Skin epidermis (tissue), 12 donors: ENCODE data around the gene CLEC3B.
"Not testable (repeated sequence)": the region's sequence is repeated elsewhere in the genome, so short reads cannot be mapped to it uniquely, and the experiment has no call there.

Experiments used
- H3K27ac ChIP-seq, 21 experiments: fragments of 200-600 bp; sonication (generic) in 11 of 21; one replicate each; pipeline ENCODE4 v1.5.0; 2020; ENCODE audit warnings: mild to moderate bottlenecking in 3 of 21, inconsistent platforms in 2 of 21, moderate library complexity in 2 of 21
- H3K4me3 ChIP-seq, 7 experiments: fragments of 200-600 bp; sonication (generic) in 2 of 7; one replicate each; pipeline ENCODE4 v1.5.0; 2020; ENCODE audit warnings: inconsistent platforms in 2 of 7, mild to moderate bottlenecking in 2 of 7, moderate library complexity in 1 of 7

The CLEC3B gene

DNA sequence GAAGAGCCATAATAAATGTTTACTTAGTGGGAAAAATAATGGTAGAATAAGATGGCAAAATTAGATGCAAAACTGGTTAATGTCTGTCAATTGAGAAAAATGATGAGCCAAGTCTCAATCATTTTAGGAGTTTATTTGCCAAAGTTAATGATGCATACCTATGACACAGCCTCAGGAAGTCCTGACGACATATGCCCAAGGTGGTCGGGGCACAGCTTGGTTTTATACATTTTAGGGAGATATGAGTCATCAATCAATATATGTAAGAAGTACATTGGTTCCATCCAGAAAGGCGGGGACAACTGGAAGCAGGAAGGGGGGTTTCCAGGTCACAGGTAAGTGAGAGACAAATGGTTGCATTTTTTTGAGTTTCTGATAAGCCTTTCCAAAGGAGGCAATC lies 31.5 kb downstream of the CLEC3B start:
- Histone ChIP-seq H3K4me3 (no peak overlapping the region), H3K27ac (peak overlapping the region in 2 of 21 experiments; percentile 52)

DNA sequence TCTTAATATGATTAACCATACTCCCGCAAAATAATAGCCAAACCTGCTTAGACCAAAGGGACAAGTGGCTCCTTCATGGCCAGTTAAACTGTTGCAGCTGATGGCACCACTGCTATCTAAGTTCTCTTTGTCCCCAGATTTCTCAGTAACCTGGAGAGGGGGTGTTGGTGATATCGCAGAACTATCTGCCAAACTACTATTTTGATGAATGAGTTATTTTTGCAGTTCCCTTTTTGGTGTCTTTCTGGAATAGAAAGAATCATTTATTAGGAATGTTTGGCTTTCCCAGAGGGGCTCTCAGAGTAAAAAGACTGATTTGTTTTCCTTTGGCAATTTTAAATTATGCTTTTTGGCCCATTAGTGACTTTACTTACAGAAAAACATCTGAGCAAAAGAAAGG lies 33.0 kb downstream of the CLEC3B start:
- H3K4me3 ChIP-seq: no peak overlapping the region
- peak overlapping the region in 1 of 21 experiments; percentile 34 for H3K27ac ChIP-seq

DNA sequence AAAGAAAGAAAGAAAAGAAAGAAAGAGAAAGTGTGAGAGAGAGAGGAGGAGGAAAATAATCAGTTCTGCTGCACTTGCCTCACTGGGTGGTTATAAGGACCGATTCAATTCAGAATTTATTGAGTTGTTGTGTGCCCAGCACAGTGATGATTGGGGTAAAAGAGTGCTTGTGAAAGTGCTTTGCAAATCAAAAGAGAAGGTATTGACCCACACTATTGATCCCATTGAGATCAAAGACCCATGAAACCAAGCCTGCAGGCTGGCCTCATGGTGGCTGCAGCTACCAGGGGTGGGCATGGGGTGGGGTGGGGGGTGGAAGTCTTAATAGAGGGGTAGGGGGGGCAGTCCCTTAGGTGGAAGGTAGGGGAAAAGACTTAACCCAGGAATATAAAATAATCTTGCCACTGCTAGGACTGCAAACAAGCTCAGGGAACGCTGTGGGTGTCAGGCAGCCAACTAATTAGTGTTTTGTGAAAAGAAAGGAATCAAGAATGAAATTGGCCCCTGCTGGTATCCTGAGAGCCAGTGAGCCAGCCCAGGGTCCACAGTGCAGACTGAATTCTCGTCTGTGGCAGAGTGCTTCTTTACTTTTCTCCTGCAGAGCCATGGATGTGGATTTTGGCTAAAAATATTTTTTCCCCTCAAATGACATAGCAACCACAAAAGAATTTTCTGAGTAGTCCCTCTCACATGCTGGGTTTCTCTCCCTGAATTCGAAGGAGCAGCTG lies 34.2 kb downstream of the CLEC3B start:
- Histone ChIP-seq H3K4me3 (no peak overlapping the region), H3K27ac (peak overlapping the region in 6 of 21 experiments; percentile 0 to 78 (median 40))

DNA sequence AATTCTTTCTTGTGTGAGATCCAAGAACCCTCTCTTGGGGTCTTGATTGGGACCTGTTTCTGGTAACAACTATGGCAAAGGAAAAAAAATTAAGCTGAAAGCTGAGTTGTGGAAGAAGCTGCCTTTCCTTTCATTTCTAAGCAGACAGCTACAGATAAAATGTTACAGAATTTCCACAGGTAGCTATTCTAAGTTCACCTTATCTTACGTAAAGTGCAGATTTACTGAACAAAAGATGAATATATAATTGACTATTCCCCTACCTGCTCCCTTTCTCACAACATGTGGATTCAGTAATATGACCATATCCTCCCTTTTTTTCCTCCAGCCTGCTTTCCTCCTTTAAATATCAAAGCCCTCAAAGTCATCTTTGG lies 36.6 kb downstream of the CLEC3B start:
- H3K27ac ChIP-seq: peak overlapping the region in 13 of 21 experiments; percentile 7 to 83 (median 34)

DNA sequence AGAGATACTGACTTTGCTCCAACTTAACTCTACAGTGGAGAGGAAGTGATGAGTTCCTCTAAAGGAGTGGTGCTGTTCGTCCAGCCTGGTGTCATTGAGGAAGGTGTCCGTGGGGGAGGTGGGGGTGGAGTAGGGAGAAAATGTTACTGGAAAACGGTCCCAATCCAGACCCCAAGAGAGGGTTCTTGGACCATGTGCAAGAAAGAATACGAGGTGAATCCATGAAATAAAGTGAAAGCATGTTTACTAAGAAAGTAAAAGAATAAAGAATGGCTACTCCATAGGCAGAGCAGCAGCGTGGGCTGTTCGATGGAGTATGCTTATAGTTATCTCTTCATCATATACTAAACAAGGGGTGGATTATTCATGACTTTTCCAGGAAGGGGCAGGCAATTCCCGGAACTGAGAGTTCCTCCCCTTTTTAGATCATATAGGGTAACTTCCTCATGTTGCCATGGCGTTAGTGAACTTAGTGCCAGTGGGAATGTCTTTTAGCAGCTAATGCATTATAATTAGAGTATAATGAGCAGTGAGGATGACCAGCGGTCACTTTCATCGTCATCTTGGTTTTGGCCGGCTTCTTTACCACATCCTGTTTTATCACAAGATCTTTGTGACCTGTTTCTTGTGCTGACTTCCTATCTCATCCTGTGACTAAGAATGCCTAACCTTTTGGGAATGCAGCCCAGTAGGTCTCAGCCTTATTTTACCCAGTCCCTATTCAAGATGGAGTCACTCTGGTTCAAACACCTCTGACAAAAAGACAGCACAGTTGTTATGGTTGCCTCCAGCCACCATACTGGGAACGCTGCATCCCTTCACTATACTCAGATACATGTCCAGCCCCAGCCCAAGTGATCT lies 38.6 kb downstream of the CLEC3B start:
- H3K4me3 ChIP-seq: no peak overlapping the region
- peak overlapping the region in 18 of 21 experiments; percentile 12 to 83 (median 62) for H3K27ac ChIP-seq

More for the DNA sequence above, 36.6 kb downstream of the CLEC3B start:
- H3K4me3 ChIP-seq: no peak overlapping the region

DNA sequence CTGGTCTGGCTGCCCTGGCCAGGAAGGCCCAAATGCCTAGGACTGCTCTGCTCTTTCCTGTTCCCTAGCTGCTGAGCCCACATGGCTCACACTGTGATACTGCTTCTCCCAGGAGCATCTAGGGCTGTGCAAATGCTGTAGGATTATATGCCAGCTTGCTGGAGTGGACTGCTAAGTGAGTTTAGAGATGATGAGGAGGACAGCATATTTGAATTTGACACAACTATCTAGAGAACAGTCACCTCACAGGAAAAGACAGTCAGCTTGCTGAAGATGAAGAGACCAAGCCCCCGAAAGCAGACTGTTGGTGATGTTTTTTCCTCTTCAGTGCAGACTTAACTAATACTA lies 39.2 kb downstream of the CLEC3B start:
- no peak overlapping the region for H3K4me3 ChIP-seq
- H3K27ac ChIP-seq: peak overlapping the region in 17 of 21 experiments; percentile 19 to 83 (median 62)

DNA sequence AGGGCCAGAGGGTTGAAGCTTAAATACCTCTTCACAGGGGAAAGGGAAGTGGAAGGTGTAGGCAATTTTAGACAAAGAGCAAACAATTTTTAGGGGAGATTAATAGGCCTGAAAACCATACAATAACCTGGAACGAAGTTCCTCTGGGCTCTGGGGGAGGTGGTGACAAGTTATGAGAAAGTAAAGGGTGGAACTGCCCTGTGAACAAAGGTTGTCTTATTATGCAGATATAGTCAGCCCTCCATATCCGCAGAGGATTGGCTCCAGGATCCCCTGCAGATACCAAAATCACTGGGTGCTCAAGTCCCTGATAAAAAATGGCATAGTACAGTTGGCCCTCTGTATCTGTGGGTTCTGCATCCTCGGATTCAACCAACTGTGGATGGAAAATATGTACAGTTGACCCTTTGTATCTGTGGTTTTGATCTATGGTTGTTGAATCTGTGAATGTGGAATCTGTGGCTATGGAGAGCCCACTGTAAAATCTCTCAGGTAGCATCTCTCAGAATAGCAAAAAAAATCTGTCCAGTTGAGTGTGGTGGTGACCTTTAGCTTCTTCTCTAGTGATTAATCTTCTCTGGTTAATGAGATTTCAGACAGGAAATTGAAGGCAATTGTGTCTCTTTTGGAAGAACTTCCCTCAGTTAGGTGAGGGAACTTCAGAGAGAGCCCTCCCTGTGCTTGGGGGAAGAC lies 40.2 kb downstream of the CLEC3B start:
- no peak overlapping the region for H3K4me3 ChIP-seq
- peak overlapping the region in 2 of 21 experiments; percentile 80 to 83 for H3K27ac ChIP-seq

DNA sequence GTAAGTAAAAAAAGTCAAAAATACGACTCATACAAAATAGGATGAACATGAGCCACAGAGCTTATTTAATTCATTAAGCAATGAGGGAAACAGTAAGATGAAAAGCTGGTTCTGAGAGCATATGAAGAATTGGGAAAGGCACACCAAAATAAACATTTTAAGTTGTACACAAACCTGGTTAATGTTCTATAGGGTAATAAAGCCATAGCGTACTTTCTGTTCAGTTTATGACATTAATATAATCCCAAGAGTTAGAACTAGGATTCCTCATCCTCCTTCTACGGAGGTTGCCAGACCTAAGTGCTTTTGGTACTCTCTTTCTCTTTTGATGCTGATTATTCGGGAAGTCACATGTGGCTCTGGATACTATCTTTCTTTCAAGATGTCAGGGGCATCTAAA lies 41.4 kb downstream of the CLEC3B start:
- Histone ChIP-seq H3K4me3 (no peak overlapping the region), H3K27ac (no peak overlapping the region)

DNA sequence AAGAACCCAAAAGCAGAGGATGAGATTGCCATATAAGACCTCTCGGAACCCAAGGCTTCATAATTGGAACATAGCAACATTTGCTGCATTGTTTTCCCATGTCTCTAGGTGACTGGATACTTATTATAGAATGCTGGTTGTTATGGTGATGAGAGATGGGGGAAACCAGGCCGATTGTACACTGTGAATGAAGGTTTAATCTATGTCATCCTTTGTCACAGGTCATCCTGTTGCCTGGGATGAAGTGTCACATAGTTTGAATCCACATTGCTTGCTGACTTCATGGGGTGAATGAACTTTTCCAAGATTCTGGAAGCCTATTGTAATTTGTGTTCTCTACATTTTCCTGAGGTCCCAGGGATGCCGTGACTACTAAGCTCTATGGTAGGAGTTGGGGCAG lies 41.8 kb downstream of the CLEC3B start:
- Histone ChIP-seq H3K27ac (no peak overlapping the region), H3K4me3 (no peak overlapping the region)

DNA sequence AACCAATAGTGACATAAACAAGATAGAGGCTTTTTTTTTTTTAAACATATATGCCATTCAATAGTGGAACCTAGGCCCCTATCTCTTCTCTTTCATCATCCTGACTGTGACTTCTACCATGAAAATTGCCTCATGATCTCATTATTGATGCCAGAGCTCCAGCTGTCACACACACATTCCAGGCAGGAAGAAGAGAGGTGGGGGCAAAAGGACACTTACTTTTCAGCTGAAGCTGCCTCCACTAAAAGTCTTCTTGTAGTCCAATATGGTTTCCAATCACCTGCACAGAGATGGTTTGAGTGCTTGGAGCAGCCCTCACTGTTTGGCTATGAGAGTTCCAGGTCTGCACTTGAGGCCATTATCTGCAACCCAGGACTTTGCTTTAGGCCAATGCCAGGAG lies 45.0 kb downstream of the CLEC3B start:
- no peak overlapping the region for H3K4me3 ChIP-seq
- no peak overlapping the region for H3K27ac ChIP-seq

DNA sequence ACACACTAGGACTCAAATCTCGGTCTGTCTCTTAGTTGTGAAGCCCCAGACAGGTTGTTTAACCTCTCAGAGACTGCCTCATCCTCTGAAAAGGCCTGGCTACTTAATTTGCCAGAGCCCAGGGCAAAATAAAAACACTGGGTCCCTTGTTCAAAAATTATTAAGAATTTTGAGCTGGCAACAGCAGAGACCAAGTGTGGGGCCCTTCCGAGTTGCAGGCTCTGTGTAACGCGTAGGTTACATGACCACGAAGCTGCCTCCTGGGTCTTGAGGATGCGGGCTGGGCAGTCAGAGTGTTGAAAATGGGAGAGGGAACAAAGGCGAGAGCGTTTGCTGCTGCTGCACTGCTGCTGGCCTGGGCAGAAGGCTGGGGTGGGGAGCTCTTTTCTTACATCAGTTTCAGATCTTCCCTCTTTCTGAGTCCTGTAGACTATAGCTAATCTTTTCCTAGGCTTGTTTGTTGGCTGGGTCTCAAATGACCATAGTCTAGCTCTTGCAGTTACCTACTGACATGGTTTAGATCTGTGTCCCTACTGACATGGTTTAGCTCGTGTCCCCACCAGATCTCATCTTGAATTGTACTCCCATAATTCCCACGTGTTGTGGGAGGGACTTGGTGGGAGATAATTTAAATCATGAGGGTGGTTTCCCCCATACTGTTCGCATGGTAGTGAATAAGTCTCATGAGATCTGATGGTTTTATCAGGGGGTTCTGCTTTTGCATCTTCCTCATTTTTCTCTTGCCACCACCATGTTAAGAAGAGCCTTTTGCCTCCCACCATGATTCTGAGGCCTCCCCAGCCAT lies 49.9 kb downstream of the CLEC3B start:
- Histone ChIP-seq H3K4me3 (no peak overlapping the region), H3K27ac (peak overlapping the region in 6 of 21 experiments; percentile 0 to 55 (median 29))

DNA sequence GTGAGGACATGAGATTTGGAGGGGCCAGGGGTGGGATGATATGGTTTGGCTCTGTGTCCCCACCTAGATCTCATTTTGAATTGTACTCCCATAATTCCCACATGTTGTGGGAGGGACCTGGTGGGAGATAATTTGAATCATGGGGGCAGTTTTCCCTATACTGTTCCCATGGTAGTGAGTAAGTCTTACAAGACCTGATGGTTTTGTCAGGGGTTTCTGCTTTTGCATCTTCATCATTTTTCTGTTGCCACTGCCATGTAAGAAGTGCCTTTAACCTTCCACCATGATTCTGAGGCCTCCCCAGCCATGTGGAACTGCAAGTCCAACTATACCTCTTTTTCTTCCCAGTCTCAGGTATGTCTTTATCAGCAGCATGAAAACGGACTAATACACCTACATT lies 52.2 kb downstream of the CLEC3B start:
- not testable (repeated sequence) for H3K27ac ChIP-seq, H3K4me3 ChIP-seq

DNA sequence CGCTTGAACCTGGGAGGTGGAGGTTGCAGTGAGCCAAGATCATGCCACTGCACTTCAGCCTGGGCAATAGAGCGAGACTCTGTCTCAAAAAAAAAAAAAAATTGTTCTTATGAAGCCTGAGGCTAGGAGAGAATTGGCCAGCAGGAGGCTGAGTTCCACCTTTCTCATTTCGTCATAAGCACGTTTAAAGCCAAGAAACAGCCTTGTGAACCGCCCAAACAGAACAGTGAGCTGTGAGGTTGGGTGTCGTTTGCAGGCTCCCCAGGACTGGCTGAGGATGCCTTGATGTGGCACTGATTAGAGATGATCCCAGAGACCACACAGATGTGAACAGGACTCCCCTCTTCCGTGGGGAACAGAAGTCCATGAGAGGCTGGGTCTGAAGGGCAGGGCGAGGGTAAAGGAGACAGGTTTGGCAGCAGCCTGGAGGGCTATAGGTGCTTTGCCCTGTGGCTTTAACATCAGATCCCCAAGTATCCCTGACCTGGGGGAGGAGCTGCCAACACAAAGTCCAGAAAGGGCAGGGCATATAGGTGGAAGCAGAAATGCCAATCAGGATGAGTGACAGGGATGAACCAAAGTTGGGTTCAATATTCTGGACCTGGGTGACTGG lies 52.9 kb downstream of the CLEC3B start:
- no peak overlapping the region for H3K4me3 ChIP-seq
- H3K27ac ChIP-seq: no peak overlapping the region

DNA sequence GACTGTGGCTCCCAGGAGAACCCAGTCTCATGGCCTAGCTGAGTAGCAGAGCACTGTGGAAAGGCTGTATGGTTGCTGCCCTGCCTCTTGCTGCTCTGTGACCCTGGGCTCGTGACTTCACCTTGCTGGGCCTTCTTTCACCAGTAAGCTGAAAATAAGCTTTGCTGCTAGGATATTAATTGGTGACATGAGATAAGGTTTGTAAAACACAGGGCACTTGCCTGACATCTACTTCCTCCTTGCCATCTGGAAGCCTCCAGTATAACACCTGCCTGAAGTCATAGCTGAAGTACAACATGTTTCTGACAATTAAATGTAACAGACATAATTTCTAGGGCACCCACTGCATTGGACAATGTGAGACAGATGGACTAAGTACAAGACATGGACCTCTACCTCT lies 53.6 kb downstream of the CLEC3B start:
- Histone ChIP-seq H3K4me3 (no peak overlapping the region), H3K27ac (no peak overlapping the region)

DNA sequence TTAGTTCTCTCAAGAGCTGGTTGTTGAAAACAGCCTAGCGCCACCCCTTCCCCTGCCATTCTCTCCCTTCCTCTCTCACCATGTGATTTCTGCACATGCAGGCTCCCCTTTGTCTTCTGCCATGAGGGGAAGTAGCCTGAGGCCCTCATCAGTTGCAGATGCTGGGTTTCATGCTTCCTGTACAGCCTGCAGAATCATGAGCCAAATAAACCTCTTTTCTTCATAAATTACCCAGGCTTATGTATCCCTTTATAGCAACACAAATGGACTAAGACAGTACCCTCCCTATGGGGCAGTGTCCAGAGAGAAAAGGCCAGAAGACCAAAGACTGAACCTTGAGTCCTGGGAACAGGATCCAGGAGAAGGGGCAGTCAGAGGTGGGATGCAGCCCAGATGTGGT lies 54.7 kb downstream of the CLEC3B start:
- H3K27ac ChIP-seq: no peak overlapping the region
- H3K4me3 ChIP-seq: no peak overlapping the region

DNA sequence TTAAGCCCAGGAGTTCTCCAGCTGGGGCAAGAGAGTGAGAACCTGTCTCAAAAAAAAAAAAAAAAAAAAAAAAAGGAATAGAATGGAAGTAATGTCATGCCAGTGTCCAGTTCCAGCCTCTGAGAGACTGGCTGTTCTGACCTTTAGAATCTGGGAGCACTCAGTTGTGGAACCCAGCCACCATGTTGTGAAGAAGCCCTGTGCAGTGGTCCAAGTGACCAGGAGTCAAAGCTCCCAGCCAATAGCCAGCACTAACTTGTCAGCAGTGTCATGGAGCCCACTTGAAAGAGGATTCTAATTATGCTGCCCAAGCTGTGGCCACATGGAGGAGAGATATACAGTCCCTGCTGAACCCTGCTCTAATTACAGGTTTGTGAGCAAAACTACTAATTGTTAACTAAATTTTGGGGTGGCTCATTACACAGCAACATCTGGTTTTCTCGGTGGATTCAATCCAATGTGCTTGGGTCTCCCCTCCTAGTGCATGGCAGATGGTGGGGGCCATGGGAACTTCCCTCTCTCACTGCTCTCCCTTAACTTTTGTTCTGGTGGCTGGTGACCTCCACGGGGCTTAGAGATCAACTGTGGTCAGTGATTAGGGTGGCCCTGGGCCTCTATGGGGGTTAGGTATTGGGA lies 55.5 kb downstream of the CLEC3B start:
- Histone ChIP-seq H3K27ac (no peak overlapping the region), H3K4me3 (no peak overlapping the region)

DNA sequence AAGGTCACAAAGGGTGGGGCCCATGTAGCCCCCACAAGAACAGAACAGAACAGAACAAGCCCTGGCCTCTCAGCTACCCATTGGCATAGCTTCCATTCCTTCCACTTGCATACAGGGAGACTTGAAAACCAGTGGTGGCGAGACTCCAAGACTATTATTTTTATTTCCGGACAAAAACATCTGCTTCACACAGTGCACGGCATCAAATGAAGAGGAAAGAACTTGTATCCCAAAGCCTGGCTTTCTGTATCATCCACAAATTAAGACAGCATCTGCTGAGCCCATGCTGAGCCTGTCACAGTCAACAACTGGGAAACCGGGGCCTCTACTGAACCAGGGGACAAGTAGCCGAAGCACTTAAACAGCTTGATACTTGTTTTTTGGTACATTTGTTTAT lies 56.0 kb downstream of the CLEC3B start:
- H3K4me3 ChIP-seq: no peak overlapping the region
- no peak overlapping the region for H3K27ac ChIP-seq

DNA sequence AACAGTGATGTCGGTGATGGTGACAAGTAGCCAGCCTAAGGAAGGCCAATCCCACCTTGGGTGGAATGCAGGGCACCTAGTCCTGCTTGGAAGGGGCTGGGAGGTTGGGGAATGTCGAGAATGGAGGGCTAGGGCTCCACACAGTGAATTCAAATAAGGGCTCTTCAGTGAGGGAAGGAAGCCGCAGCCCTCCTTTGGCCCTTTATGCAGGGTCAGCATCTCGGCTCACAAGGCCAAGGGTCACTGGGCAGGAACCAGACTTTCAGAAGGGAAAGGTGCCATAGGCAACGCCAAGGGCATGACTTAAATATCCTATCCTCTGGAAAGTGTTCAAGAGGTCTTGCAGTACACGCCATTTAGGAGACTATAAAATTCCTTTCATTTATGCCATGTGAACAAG lies 56.9 kb downstream of the CLEC3B start:
- no peak overlapping the region for H3K4me3 ChIP-seq
- peak overlapping the region in 1 of 21 experiments; percentile 23 for H3K27ac ChIP-seq

DNA sequence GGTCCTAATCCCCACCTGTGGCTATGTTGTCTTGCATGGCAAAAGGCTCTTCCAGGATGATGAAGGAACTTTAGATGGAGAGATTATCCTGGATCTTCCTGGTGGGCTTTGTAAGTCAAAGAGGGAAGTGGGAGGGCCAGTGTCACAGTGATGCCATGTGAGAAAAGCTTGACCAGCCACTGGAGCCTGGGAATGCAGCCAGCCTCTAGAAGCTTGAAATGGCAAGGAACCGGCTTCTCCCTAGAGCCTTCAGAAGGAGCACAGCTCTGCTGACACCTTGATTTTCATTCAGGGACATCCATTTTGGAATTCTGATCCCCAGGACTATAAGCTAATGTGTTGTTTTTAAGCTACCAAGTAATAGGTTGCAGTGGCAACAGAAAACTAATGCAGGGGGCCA lies 58.3 kb downstream of the CLEC3B start:
- Histone ChIP-seq H3K27ac (no peak overlapping the region), H3K4me3 (no peak overlapping the region)
